Heart left ventricle (tissue), 16 donors: ENCODE data around the gene CACNA2D3. TPM values are rescaled to one million over a fixed set of nuclear protein-coding genes. Genes with fewer than 3 reads are reported as not detected.

Experiments
- ATAC-seq, 4 donors: fragments of 200-7000 bp; cut with Tn5 transposase; one replicate each; pipeline ENCODE4 v1.9.1; 2020 to 2022; ENCODE audit warnings: moderate library complexity in 4 of 4, mild to moderate bottlenecking in 3 of 4, moderate number of reproducible peaks in 1 of 4
- DNase-seq, 5 donors: peaks; one replicate each; pipeline ENCODE4 v3.0.0-alpha.2; 2020
- H3K27ac ChIP-seq, 12 donors: fragments of 200-600 bp; sonication (generic) in 4 of 12; one replicate each; pipeline versions ENCODE4 v1.5.0 to v1.8.0; 2016 to 2022; ENCODE audit warnings: mild to moderate bottlenecking in 2 of 12
- H3K27me3 ChIP-seq, 9 donors: fragments of 200-600 bp; sonication (generic) in 2 of 9; one replicate each; pipeline versions ENCODE4 v1.5.1 to v1.8.0; 2016 to 2022; ENCODE audit warnings: mild to moderate bottlenecking in 3 of 9
- H3K36me3 ChIP-seq, 9 donors: fragments of 200-600 bp; sonication (generic) in 2 of 9; one replicate each; pipeline versions ENCODE4 v1.5.0 to v1.8.0; 2018 to 2022; ENCODE audit warnings: mild to moderate bottlenecking in 2 of 9
- H3K4me1 ChIP-seq, 12 donors: fragments of 200-600 bp; sonication (generic) in 4 of 12; one replicate each; pipeline versions ENCODE4 v1.5.0 to v1.8.0; 2016 to 2022; ENCODE audit warnings: mild to moderate bottlenecking in 3 of 12
- H3K4me3 ChIP-seq, 12 donors: fragments of 200-600 bp; sonication (generic) in 4 of 12; one replicate each; pipeline versions ENCODE4 v1.5.0 to v1.8.0; 2017 to 2022; ENCODE audit warnings: mild to moderate bottlenecking in 9 of 12, moderate library complexity in 4 of 12
- H3K9me3 ChIP-seq, 12 donors: fragments of 200-600 bp; sonication (generic) in 4 of 12; one replicate each; pipeline versions ENCODE4 v1.5.0 to v1.8.0; 2016 to 2022; ENCODE audit warnings: mild to moderate bottlenecking in 1 of 12
- POLR2A ChIP-seq, 2 donors: fragments of 450-650 bp; IDR thresholded peaks; one replicate each; pipeline ENCODE4 v1.6.1; 2017; ENCODE audit warnings: antibody characterized with exemption in 2 of 2, mild to moderate bottlenecking in 2 of 2, moderate library complexity in 2 of 2
- WGBS, 4 donors: extraction: QIAGEN DNeasy Blood & Tissue Kit in 2 of 4; methylation state at CpG; one replicate each; pipeline versions ENCODE4 v1.1.5 to v1.1.7; 2013 to 2018; 5-methylcytosine and 5-hydroxymethylcytosine counted together
- intact Hi-C, 10 donors: fragments of 100-400 bp; cut with DNase I; formaldehyde crosslinking; loops; one replicate each; pipeline versions ENCODE4 v1.11.1 to v1.14.2; 2022
- polyA plus RNA-seq, 2 donors: library from polyadenylated mRNA; stranded (reverse); fragments of 200-250 nt; gene quantifications; one replicate each; pipeline ENCODE4 v1.2.3, GENCODE V29; 2013
- total RNA-seq, 9 donors: library from RNA; depleted of rRNA in 2 of 9; stranded (reverse); fragments of >200 nt in 2 of 9; fragmentation: NEBNext Ultra II Directional in 3 of 9; extraction: Animal tissue kit (Norgen Biotek cat#: 25700) in 3 of 9; gene quantifications; one replicate each; pipeline versions ENCODE4 v1.1.0 to v1.2.4, GENCODE V29; 2016 to 2023
- TF ChIP-seq, protein P1 (sequence below), 12 donors: fragments of 200-600 bp; sonication (generic) in 4 of 12; IDR thresholded peaks; one replicate each; pipeline versions ENCODE4 v1.5.0 to v1.8.0; 2018 to 2022; ENCODE audit warnings: antibody characterized with exemption in 12 of 12, mild to moderate bottlenecking in 5 of 12
- donor health status: ischemic (EF 13 %, LVEDD 7.1; RV severe dilation, severe dysfunction).
- donor health status: healthy with polysubstance abuse.
- donor health status: DM: no; HTN: yes; CAD: no.
- donor health status: DM: no; HTN: no; CAD: no.
- donor health status: ischemic (EF 25% LVEDD 6.9; RV normal size, moderate dysfunction).
- donor health status: ischemic (EF 25% LVEDD 5.7; RV mildly dilated, moderate dysfunction).
- donor health status: healthy.
- donor health status: DM: yes; HTN: yes; CAD: no.
- donor health status: ischemic (EF 35%, LVEDD 5.7; RV mildly dilated, moderate dysfunction).
- donor health status: nonischemic (EF 11% LVEDD 7.7; RV severe dilation, severe dysfunction).
- donor health status: DM: yes; HTN: yes; CAD: no.
- donor health status: PGD.
- donor health status: ischemic (EF 29% LVEDD 5.4; RV normal size, mild dysfunction).
- donor health status: nonischemic (EF 23%, LVEDD 6.1; RV moderate dilation, normal function).

Gene CACNA2D3
- total and polyA plus RNA-seq, 11 donors = 0.17 to 25.1 (median 12.8) TPM

DNA sequence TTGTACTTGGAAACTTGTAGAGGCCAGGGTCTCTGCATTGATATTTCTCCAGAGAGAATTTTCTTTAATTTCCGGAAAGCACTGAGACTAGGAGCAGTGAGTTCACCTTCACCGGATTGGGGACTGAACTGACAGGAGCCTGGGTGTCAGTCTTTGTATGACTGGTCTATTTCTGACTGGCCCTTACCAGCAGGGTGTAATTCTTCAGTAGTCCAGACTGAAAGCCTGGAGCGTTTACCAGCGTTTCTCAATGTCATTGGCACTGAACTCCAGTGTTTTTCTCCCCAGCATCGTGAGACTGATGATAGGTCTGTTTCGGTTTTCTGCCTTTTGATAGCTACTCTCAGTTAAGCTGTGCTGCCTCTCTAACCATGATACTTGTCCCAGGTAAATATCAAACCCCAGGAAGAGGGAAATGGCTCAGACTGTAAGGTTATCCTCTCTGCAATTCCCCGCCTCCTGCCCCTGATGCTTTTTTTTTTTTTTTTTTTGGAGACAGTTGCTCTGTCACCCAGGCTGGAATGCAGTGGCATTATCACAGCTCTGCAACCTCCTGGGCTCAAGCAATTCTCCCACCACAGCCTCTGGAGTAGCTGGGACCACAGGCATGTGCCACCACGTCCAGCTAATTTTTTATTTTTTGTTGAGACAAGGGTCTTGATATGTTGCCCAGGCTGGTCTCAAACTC, 103.6 kb downstream of the CACNA2D3 start:
- H3K9me3 ChIP-seq = no peaks in the 10 kb centered on the region
- intact Hi-C loops = no loop called here
- no peak overlapping the region for H3K4me3 ChIP-seq
- no peaks in the 10 kb centered on the region for H3K27me3 ChIP-seq
- ATAC-seq (peak; percentile 71 to 91 (median 84)), DNase-seq (no peak)
- no peaks in the 10 kb centered on the region for H3K36me3 ChIP-seq
- peaks cover 0 to 3% (median 0%) of the 10 kb centered on the region in 12 donors for H3K4me1 ChIP-seq
- H3K27ac ChIP-seq = peak overlapping the region in 3 of 12 donors; percentile 26 to 31 (median 29)
- TF ChIP-seq, protein P1, sequence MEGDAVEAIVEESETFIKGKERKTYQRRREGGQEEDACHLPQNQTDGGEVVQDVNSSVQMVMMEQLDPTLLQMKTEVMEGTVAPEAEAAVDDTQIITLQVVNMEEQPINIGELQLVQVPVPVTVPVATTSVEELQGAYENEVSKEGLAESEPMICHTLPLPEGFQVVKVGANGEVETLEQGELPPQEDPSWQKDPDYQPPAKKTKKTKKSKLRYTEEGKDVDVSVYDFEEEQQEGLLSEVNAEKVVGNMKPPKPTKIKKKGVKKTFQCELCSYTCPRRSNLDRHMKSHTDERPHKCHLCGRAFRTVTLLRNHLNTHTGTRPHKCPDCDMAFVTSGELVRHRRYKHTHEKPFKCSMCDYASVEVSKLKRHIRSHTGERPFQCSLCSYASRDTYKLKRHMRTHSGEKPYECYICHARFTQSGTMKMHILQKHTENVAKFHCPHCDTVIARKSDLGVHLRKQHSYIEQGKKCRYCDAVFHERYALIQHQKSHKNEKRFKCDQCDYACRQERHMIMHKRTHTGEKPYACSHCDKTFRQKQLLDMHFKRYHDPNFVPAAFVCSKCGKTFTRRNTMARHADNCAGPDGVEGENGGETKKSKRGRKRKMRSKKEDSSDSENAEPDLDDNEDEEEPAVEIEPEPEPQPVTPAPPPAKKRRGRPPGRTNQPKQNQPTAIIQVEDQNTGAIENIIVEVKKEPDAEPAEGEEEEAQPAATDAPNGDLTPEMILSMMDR (IDR thresholded peaks at IDR 0.05) = no peak
- TF ChIP-seq POLR2A (IDR thresholded peaks at IDR 0.05) = no peak
- 45 to 52% (median 47%) methylated on average over 8 of the region's 8 CpGs for whole genome bisulfite sequencing, 4 donors

DNA sequence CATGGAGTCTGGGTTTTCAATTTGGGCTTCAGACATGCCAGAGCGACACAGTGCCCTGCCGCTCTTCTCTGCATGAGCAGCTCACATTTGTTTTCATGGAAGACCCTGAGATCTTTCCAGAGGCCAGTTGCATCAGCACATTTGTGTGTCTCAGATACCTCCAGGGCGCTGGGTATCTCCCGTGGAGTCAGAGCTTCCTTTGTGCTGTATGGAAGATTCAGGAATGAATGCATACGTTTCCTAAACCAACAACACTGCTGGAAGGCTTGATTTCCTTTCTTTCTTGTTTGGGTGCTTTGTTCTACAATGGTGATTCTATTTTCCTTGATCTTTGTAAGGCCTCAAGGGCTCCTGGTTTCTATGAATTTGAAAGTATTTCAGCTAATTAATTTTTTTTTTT, 106.5 kb downstream of the CACNA2D3 start:
- Histone ChIP-seq H3K27ac (no peak overlapping the region), H3K9me3 (no peaks in the 10 kb centered on the region), H3K4me3 (no peak overlapping the region), H3K36me3 (no peaks in the 10 kb centered on the region), H3K4me1 (peaks cover 0 to 3% (median 0%) of the 10 kb centered on the region in 12 donors), H3K27me3 (no peaks in the 10 kb centered on the region)
- no peak for DNase-seq
- intact Hi-C loops = no loop called here
- WGBS, 4 donors = 71 to 80% (median 75%) methylated on average over 5 of the region's 5 CpGs
- ATAC-seq = no peak
- TF ChIP-seq POLR2A (IDR thresholded peaks at IDR 0.05) = no peak
- TF ChIP-seq, protein P1 (IDR thresholded peaks at IDR 0.05) = no peak

DNA sequence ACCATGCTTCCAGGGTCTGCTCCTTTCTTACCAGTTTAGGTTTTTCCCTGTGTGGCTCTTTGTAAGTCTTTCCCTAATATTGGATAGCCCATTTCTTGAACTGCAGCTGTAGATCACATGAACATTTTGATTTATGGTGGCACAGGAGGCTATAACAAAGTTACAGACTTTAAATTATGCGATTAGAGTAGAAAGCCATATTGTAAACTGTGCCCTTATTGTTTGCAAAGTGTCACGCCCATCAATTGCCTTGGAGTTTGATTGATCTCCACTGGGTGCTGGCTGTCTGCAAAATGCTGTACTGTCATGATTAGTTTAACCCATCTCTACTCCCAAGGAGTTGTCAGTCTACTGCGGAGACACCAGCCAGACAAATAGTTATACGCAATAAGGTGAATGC, 110.3 kb downstream of the CACNA2D3 start:
- H3K4me1 ChIP-seq = no peaks in the 10 kb centered on the region
- TF ChIP-seq, protein P1 (IDR thresholded peaks at IDR 0.05) = no peak
- no peak for TF ChIP-seq POLR2A (IDR thresholded peaks at IDR 0.05)
- intact Hi-C loops = no loop called here
- no peaks in the 10 kb centered on the region for H3K27me3 ChIP-seq
- 89 to 95% (median 93%) methylated on average over 4 of the region's 4 CpGs for WGBS, 4 donors
- no peak overlapping the region for H3K27ac ChIP-seq
- no peak overlapping the region for H3K4me3 ChIP-seq
- DNase-seq (no peak), ATAC-seq (no peak)
- no peaks in the 10 kb centered on the region for H3K36me3 ChIP-seq
- H3K9me3 ChIP-seq = peaks cover 0 to 4% (median 0%) of the 10 kb centered on the region in 12 donors

DNA sequence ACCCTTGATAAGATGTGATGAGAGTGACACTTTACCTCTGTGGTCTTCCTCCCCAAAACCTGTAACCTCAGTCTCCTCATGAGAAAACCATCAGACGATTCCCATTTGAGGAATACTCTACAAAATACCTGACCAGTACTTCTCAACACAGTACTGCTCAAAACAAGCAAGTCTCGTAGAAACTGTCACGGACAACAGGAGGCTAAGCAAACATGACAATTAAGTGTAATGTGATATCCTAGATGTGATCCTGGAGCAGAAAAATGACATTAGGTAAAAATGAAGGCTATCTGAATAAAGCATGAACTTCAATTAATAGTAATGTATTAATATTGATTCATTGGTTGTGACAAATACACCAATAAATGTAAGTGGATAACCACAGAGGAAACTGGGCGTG, 113.6 kb downstream of the CACNA2D3 start:
- no peaks in the 10 kb centered on the region for H3K36me3 ChIP-seq
- H3K27ac ChIP-seq = no peak overlapping the region
- WGBS, 4 donors = 81 to 86% (median 84%) methylated on average over 4 of the region's 4 CpGs
- peaks cover 0 to 4% (median 0%) of the 10 kb centered on the region in 12 donors for H3K9me3 ChIP-seq
- H3K4me1 ChIP-seq = no peaks in the 10 kb centered on the region
- no peak overlapping the region for H3K4me3 ChIP-seq
- no peak for ATAC-seq
- TF ChIP-seq, protein P1 (IDR thresholded peaks at IDR 0.05) = no peak
- TF ChIP-seq POLR2A (IDR thresholded peaks at IDR 0.05) = no peak
- no peaks in the 10 kb centered on the region for H3K27me3 ChIP-seq
- DNase-seq = no peak
- intact Hi-C loops = no loop called here
